Naive thymus-derived CD4-positive, alpha-beta T cell (primary cell): Measurements from ENCODE around the gene SIGLEC15. TPM values are rescaled to one million over a fixed set of nuclear protein-coding genes. Genes with fewer than 3 reads are reported as not detected.

ENCODE experiments used
- ATAC-seq: fragments of 150-1000 bp; cut with Tn5 transposase; 2 replicates; pipeline ENCODE4 v1.10.0; 2021; ENCODE audit warnings: mild to moderate bottlenecking, moderate library complexity
- CTCF ChIA-PET: fragments of 350-600 bp; sonication (Branson Sonifier 250); formaldehyde crosslinking; loops from one replicate; lab custom pipeline; 2021; ENCODE audit warnings: antibody characterized with exemption; lab: Charles Lee
- POLR2A ChIA-PET: fragments of 350-600 bp; sonication (Branson Sonifier 250); formaldehyde crosslinking; loops from one replicate; lab custom pipeline; 2021; ENCODE audit warnings: antibody characterized with exemption, inconsistent platforms; lab: Charles Lee
- DNase-seq, 9 donors: peaks; one replicate each; pipeline versions ENCODE4 v3.0.0 to v3.0.0-alpha.2; 2020 to 2022; ENCODE audit warnings: mixed read lengths in 1 of 9
- H3K27ac ChIP-seq: one replicate; pipeline ENCODE4 v1.7.0; 2013; ENCODE audit warnings: mild to moderate bottlenecking, low read depth, low read length, moderate library complexity
- H3K27me3 ChIP-seq, 2 donors: one replicate each; pipeline ENCODE4 v1.7.0; 2013; ENCODE audit warnings: low read length in 2 of 2, mild to moderate bottlenecking in 2 of 2, moderate library complexity in 2 of 2; ENCODE audit not compliant: control insufficient read depth in 2 of 2, insufficient read depth in 2 of 2
- H3K36me3 ChIP-seq, 3 experiments: 1 replicate in 2 of 3; 2 replicates in 1 of 3; pipeline ENCODE4 v1.7.0; 2013; ENCODE audit warnings: low read length in 3 of 3, mild to moderate bottlenecking in 3 of 3, moderate library complexity in 1 of 3; ENCODE audit not compliant: insufficient read depth in 3 of 3, control insufficient read depth in 2 of 3
- H3K4me1 ChIP-seq, 2 donors: one replicate each; pipeline ENCODE4 v1.7.0; 2013; ENCODE audit warnings: low read length in 2 of 2, mild to moderate bottlenecking in 2 of 2, moderate library complexity in 1 of 2; ENCODE audit not compliant: control insufficient read depth in 2 of 2, insufficient read depth in 2 of 2
- H3K4me3 ChIP-seq: 2 replicates; pipeline ENCODE4 v1.7.0; 2013; ENCODE audit warnings: mild to moderate bottlenecking, low read length
- H3K9me3 ChIP-seq, 3 experiments: 1 replicate in 2 of 3; 2 replicates in 1 of 3; pipeline ENCODE4 v1.7.0; 2013; ENCODE audit warnings: low read length in 3 of 3; ENCODE audit not compliant: control insufficient read depth in 2 of 3
- H3K27ac Mint-ChIP-seq, 9 donors: one replicate each; pipeline ENCODE4 v1.8.0; 2020 to 2022; ENCODE audit warnings: mixed read lengths in 9 of 9, mild to moderate bottlenecking in 8 of 9, moderate library complexity in 5 of 9, inconsistent platforms in 2 of 9
- H3K27me3 Mint-ChIP-seq, 5 donors: one replicate each; pipeline ENCODE4 v1.8.0; 2021 to 2022; ENCODE audit warnings: mixed read lengths in 5 of 5, mild to moderate bottlenecking in 1 of 5
- H3K36me3 Mint-ChIP-seq, 5 donors: one replicate each; pipeline ENCODE4 v1.8.0; 2020 to 2022; ENCODE audit warnings: mixed read lengths in 5 of 5, mild to moderate bottlenecking in 3 of 5, inconsistent platforms in 1 of 5
- H3K4me1 Mint-ChIP-seq, 7 donors: one replicate each; pipeline ENCODE4 v1.8.0; 2020 to 2022; ENCODE audit warnings: mixed read lengths in 7 of 7, mild to moderate bottlenecking in 3 of 7, inconsistent platforms in 1 of 7
- H3K4me3 Mint-ChIP-seq, 10 donors: one replicate each; pipeline ENCODE4 v1.8.0; 2020 to 2022; ENCODE audit warnings: mild to moderate bottlenecking in 10 of 10, mixed read lengths in 10 of 10, moderate library complexity in 6 of 10, inconsistent platforms in 2 of 10
- H3K9me3 Mint-ChIP-seq, 11 donors: one replicate each; pipeline ENCODE4 v1.8.0; 2020 to 2022; ENCODE audit warnings: mixed read lengths in 11 of 11, mild to moderate bottlenecking in 4 of 11, inconsistent platforms in 1 of 11, moderate library complexity in 1 of 11
- intact Hi-C, 2 donors: fragments of 100-400 bp; cut with micrococcal nuclease; formaldehyde crosslinking; loops; one replicate each; pipeline ENCODE4 v1.15.1; 2023
- polyA plus RNA-seq, 2 donors: library from polyadenylated mRNA; unstranded; fragments of 300-500 nt; fragmentation: Illumina TruSeq; gene quantifications; one replicate each; pipeline ENCODE4 v1.2.3, GENCODE V29; 2021
- total RNA-seq, 6 experiments: library from RNA in 5 of 6; stranded (reverse) in 5 of 6; gene quantifications; 1 replicate in 5 of 6; 2 replicates in 1 of 6; pipeline ENCODE4 v1.2.3 and lab custom pipeline; 2021 to 2026

The SIGLEC15 gene
- total and polyA plus RNA-seq, 7 experiments from 2014 or later: 0.13 to 1.3 TPM; not detected in 5

DNA sequence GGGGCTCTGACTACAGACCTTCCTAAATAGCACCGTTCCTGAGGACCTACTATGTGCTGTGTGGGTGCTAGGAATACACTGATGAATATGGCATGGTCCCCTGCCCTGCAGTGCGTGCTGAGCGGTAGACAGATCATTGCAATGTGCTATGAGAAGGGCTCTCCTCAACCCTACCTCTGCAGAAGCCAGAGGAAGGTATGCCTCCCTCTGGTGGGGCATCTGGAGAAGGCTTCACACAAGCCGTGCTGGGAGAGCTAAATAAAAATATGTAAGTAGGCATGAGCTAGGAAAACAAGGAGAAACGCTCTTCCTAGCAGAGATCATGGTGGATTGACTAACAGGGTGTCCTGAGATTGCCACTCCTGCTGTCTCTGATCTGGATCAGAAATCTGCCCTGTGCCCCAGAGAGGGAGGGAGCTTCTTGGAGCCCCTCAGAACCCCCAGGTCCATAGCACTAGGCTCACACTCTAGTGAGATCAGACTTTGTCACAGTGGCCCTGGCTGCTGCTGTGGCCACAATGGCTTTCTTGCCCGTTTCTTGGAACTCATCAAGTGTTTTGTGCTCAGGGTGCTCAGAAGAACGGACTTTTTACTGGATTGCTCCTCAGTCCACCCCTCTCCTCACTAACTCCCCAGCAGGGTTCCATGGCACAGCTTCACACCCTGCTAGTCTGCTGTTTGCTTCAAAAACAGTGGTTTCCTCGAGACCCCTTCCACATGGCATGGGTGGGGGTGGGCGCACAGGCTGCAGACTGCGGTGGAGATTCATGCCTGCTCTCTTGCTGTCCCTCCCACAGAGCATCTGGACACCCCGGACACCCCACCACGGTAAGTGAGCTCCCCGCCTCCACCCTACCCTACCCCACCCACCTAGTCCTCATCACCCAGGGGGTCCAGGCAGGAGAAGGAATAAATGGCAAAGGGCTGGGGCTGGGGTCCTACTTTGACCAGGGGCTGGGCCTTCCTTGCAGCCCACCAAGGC lies 14.2 kb downstream of the SIGLEC15 start:
- ATAC-seq (peak; percentile 62), DNase-seq (peak in 4 of 9 donors; percentile 20 to 36 (median 34))
- H3K36me3 Mint-ChIP-seq: peaks cover 0 to 10% (median 0%) of the 10 kb centered on the region in 5 donors
- no peak overlapping the region for H3K27ac Mint-ChIP-seq
- no peaks in the 10 kb centered on the region for H3K4me1 ChIP-seq
- H3K27ac ChIP-seq: no peak overlapping the region
- H3K9me3 Mint-ChIP-seq: no peaks in the 10 kb centered on the region
- H3K27me3 ChIP-seq: peaks cover 0 to 4% of the 10 kb centered on the region in 2 donors
- peaks cover 5 to 21% (median 10%) of the 10 kb centered on the region in 7 donors for H3K4me1 Mint-ChIP-seq
- H3K36me3 ChIP-seq: no peaks in the 10 kb centered on the region
- no peak overlapping the region for H3K4me3 ChIP-seq
- H3K4me3 Mint-ChIP-seq: peak overlapping the region in 5 of 10 donors; percentile 32 to 48 (median 36)
- CTCF ChIA-PET: interaction anchor here (2.3 kb wide), 1 partner anchor 174 kb away, joined by 16 read pairs; no protein-coding TSS in a partner anchor
- no peaks in the 10 kb centered on the region for H3K9me3 ChIP-seq
- intact Hi-C loops: loop anchor here (1.0 to 5.0 kb wide), 4 partner anchors 117 to 175 kb away; partner anchors contain the start of gene SLC14A1 (in 1 of the 2)
- H3K27me3 Mint-ChIP-seq: peaks cover 30 to 56% (median 40%) of the 10 kb centered on the region in 5 donors
- POLR2A ChIA-PET: interaction anchor here (0.5 kb wide), 1 partner anchor 199 kb away, joined by 3 read pairs; no protein-coding TSS in a partner anchor

DNA sequence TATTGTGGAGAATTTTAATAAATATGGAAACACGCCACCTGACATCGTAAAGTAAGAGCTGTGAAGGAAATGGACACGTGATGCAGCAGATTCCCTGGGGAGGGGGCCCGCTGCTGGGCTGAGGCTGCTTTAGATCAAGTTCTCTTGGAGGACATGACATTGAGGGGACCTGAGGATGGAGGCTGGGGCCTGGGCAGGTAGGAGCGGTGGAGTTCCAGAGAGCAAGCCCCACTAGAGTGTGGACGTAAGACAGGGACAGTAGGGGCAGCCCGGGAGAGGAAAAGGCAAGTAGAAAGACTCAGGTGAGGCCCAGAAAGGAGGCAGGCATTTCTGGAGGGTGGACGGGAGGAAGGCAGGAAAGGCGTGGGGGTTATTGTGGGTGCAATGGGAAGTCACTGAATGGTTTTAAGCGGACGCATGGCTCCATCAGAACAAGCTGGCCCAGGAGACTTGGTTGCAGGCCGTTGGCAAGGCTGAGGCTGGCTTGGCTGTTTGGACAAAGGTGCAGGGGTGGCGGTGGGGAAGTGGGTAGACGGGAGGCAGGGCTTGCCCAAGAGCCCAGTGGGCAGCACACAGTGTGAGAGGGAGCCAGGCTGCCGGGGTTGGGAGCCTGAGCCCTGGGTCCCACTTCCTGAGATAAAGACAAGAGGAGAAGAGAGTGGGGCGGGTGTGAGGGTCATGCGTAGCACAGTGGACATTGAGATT lies 15.7 kb downstream of the SIGLEC15 start:
- DNase-seq (no peak), ATAC-seq (no peak)
- Histone ChIP-seq H3K27me3 (peaks cover 0 to 4% of the 10 kb centered on the region in 2 donors), H3K9me3 (no peaks in the 10 kb centered on the region), H3K36me3 (no peaks in the 10 kb centered on the region), H3K4me1 (no peaks in the 10 kb centered on the region), H3K4me3 (no peak overlapping the region), H3K27ac (no peak overlapping the region)
- Mint-ChIP-seq H3K4me3 (no peak overlapping the region), H3K4me1 (peaks cover 5 to 26% (median 10%) of the 10 kb centered on the region in 7 donors), H3K27ac (no peak overlapping the region), H3K36me3 (no peaks in the 10 kb centered on the region), H3K27me3 (peaks cover 18 to 41% (median 25%) of the 10 kb centered on the region in 5 donors), H3K9me3 (no peaks in the 10 kb centered on the region)
- intact Hi-C loops: no loop called here
- POLR2A ChIA-PET: no interaction called here
- CTCF ChIA-PET: no interaction called here

DNA sequence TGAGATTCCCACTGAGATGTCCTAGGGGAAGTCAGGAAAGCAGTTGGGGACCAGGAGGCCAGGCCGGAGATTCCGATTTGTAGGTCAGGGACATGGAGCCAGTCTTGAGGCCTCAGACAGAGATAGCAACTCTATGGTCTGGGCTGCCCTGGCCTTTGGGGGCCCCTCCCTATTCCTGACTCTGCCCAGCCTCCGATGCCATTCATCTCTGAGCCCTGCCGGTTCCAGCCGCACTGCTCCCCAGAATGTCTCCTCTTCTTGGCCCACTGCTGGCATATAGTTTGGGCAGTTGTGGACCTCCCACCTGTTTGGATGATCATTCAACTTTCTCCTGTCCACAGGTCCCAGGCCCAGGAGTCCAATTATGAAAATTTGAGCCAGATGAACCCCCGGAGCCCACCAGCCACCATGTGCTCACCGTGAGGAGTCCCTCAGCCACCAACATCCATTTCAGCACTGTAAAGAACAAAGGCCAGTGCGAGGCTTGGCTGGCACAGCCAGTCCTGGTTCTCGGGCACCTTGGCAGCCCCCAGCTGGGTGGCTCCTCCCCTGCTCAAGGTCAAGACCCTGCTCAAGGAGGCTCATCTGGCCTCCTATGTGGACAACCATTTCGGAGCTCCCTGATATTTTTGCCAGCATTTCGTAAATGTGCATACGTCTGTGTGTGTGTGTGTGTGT lies 16.4 kb downstream of the SIGLEC15 start:
- Histone ChIP-seq H3K9me3 (no peaks in the 10 kb centered on the region), H3K4me1 (no peaks in the 10 kb centered on the region), H3K27ac (no peak overlapping the region), H3K4me3 (no peak overlapping the region), H3K36me3 (no peaks in the 10 kb centered on the region), H3K27me3 (peaks cover 0 to 4% of the 10 kb centered on the region in 2 donors)
- peak overlapping the region in 2 of 9 donors; percentile 34 to 37 for H3K27ac Mint-ChIP-seq
- intact Hi-C loops: no loop called here
- no peak for ATAC-seq
- H3K27me3 Mint-ChIP-seq: peaks cover 16 to 34% (median 18%) of the 10 kb centered on the region in 5 donors
- no peak for DNase-seq
- ChIA-PET POLR2A (no interaction called here), CTCF (no interaction called here)
- no peaks in the 10 kb centered on the region for H3K36me3 Mint-ChIP-seq
- no peak overlapping the region for H3K4me3 Mint-ChIP-seq
- H3K4me1 Mint-ChIP-seq: peaks cover 5 to 26% (median 10%) of the 10 kb centered on the region in 7 donors
- H3K9me3 Mint-ChIP-seq: no peaks in the 10 kb centered on the region

DNA sequence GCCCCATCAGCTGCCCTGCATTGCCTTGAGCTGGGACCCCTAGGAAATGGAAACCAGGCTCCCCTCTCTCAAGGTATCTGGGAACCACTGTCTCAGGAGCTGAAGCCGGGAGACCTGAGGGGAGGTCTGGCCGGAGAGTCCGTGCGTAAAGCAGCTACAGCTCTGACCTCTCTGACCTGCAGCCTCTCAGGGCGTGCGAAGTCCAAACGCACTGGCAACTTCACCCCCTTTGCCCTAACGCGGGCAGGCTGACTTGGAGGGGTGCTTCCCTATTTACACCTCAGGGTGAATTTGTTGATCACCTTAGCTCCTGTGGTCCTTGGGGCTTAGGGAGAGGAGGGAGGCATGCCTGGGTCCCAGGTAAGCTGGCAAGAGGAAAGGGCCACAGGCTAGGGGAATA lies 17.5 kb downstream of the SIGLEC15 start:
- H3K27me3 Mint-ChIP-seq: peaks cover 12 to 29% (median 15%) of the 10 kb centered on the region in 5 donors
- no peaks in the 10 kb centered on the region for H3K27me3 ChIP-seq
- ATAC-seq (no peak), DNase-seq (no peak)
- no peak overlapping the region for H3K4me3 ChIP-seq
- H3K4me1 Mint-ChIP-seq: peaks cover 5 to 23% (median 10%) of the 10 kb centered on the region in 7 donors
- no peak overlapping the region for H3K4me3 Mint-ChIP-seq
- no peaks in the 10 kb centered on the region for H3K36me3 ChIP-seq
- no peaks in the 10 kb centered on the region for H3K9me3 ChIP-seq
- ChIA-PET POLR2A (no interaction called here), CTCF (no interaction called here)
- no peaks in the 10 kb centered on the region for H3K4me1 ChIP-seq
- no peaks in the 10 kb centered on the region for H3K9me3 Mint-ChIP-seq
- no peak overlapping the region for H3K27ac ChIP-seq
- no peak overlapping the region for H3K27ac Mint-ChIP-seq
- intact Hi-C loops: no loop called here
- peaks cover 0 to 1% (median 0%) of the 10 kb centered on the region in 5 donors for H3K36me3 Mint-ChIP-seq

DNA sequence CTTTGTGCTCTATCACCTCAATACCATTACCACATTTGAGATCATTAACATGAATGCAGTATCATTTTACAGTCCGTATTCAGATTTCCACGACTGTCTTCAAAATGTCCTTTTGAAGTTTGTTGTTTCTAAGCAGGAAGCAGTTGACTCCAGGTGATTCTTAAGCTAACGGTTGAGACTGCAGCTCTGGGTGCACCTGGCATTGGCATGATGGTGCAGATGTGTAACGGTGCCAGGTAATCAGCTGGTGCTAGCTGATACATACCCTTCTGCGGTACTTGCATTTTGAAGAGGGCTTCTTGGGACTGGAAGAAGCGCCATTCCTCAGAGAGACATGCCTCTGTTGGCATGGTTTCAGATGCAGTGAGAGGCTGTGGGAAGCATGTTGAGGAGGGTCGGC lies 19.5 kb downstream of the SIGLEC15 start:
- H3K4me1 Mint-ChIP-seq: peaks cover 0 to 11% (median 5%) of the 10 kb centered on the region in 7 donors
- H3K4me1 ChIP-seq: no peaks in the 10 kb centered on the region
- no peaks in the 10 kb centered on the region for H3K27me3 ChIP-seq
- intact Hi-C loops: no loop called here
- H3K36me3 Mint-ChIP-seq: peaks cover 0 to 5% (median 0%) of the 10 kb centered on the region in 5 donors
- H3K36me3 ChIP-seq: peaks cover 0 to 10% (median 0%) of the 10 kb centered on the region in 3 experiments
- no peaks in the 10 kb centered on the region for H3K9me3 ChIP-seq
- ChIA-PET CTCF (no interaction called here), POLR2A (no interaction called here)
- no peak for ATAC-seq
- peak overlapping the region in 1 of 9 donors; percentile 19 for H3K27ac Mint-ChIP-seq
- peaks cover 0 to 13% (median under 1%) of the 10 kb centered on the region in 5 donors for H3K27me3 Mint-ChIP-seq
- no peak overlapping the region for H3K4me3 ChIP-seq
- H3K4me3 Mint-ChIP-seq: no peak overlapping the region
- H3K27ac ChIP-seq: no peak overlapping the region
- H3K9me3 Mint-ChIP-seq: no peaks in the 10 kb centered on the region
- DNase-seq: no peak

- no peaks in the 10 kb centered on the region for H3K9me3 Mint-ChIP-seq
- H3K4me3 ChIP-seq: no peak overlapping the region
- H3K9me3 ChIP-seq: no peaks in the 10 kb centered on the region
- peaks cover 0 to 11% (median 5%) of the 10 kb centered on the region in 7 donors for H3K4me1 Mint-ChIP-seq
- peaks cover 0 to 8% (median 2%) of the 10 kb centered on the region in 5 donors for H3K36me3 Mint-ChIP-seq
- H3K4me1 ChIP-seq: no peaks in the 10 kb centered on the region
- H3K27me3 Mint-ChIP-seq: peaks cover 0 to 9% (median 0%) of the 10 kb centered on the region in 5 donors
- ChIA-PET CTCF (no interaction called here), POLR2A (no interaction called here)
- no peak overlapping the region for H3K4me3 Mint-ChIP-seq
- H3K36me3 ChIP-seq: peaks cover 0 to 14% (median 0%) of the 10 kb centered on the region in 3 experiments
- H3K27ac Mint-ChIP-seq: peak overlapping the region in 2 of 9 donors; percentile 2 to 56
- H3K27me3 ChIP-seq: no peaks in the 10 kb centered on the region
- no peak overlapping the region for H3K27ac ChIP-seq
- ATAC-seq (no peak), DNase-seq (no peak)
- intact Hi-C loops: no loop called here
Measured at GRCh38 chr18:45845410-45845809, 19.9 kb downstream of the SIGLEC15 start.
